Heart right ventricle (tissue), 16 donors: ENCODE results near the gene ZBTB7C. TPM values are rescaled to one million over a fixed set of nuclear protein-coding genes. Genes with fewer than 3 reads are reported as not detected.

Experiments used
- ATAC-seq, 8 donors: fragments of 200-7000 bp; cut with Tn5 transposase; one replicate each; pipeline ENCODE4 v1.9.1; 2020; ENCODE audit warnings: mild to moderate bottlenecking in 8 of 8, moderate library complexity in 8 of 8, moderate number of reproducible peaks in 1 of 8
- DNase-seq, 2 donors: peaks; one replicate each; pipeline ENCODE4 v3.0.0-alpha.2; 2020
- H3K27ac ChIP-seq, 10 donors: fragments of 200-600 bp; sonication (generic) in 2 of 10; one replicate each; pipeline versions ENCODE4 v1.5.0 to v1.8.0; 2020 to 2022; ENCODE audit warnings: mild to moderate bottlenecking in 3 of 10
- H3K27me3 ChIP-seq, 7 donors: fragments of 200-600 bp; one replicate each; pipeline ENCODE4 v1.8.0; 2021 to 2022; ENCODE audit warnings: mild to moderate bottlenecking in 2 of 7
- H3K36me3 ChIP-seq, 9 donors: fragments of 200-600 bp; sonication (generic) in 1 of 9; one replicate each; pipeline versions ENCODE4 v1.5.0 to v1.8.0; 2020 to 2022; ENCODE audit warnings: mild to moderate bottlenecking in 2 of 9
- H3K4me1 ChIP-seq, 9 donors: fragments of 200-600 bp; sonication (generic) in 1 of 9; one replicate each; pipeline versions ENCODE4 v1.5.0 to v1.8.0; 2020 to 2022; ENCODE audit warnings: mild to moderate bottlenecking in 4 of 9
- H3K4me3 ChIP-seq, 10 donors: fragments of 200-600 bp; sonication (generic) in 2 of 10; one replicate each; pipeline versions ENCODE4 v1.5.0 to v1.8.0; 2020 to 2022; ENCODE audit warnings: mild to moderate bottlenecking in 7 of 10, moderate library complexity in 2 of 10
- H3K9me3 ChIP-seq, 11 donors: fragments of 200-600 bp in 10 of 11; sonication (generic) in 2 of 11; one replicate each; pipeline versions ENCODE4 v1.5.0 to v1.8.0; 2013 to 2022; ENCODE audit warnings: mild to moderate bottlenecking in 2 of 11, control low read depth in 1 of 11, moderate library complexity in 1 of 11
- WGBS, 2 donors: extraction: QIAGEN DNeasy Blood & Tissue Kit; methylation state at CpG; one replicate each; pipeline ENCODE4 v1.1.7; 2013; ENCODE audit warnings: inconsistent platforms in 1 of 2; 5-methylcytosine and 5-hydroxymethylcytosine counted together
- intact Hi-C, 10 donors: fragments of 100-400 bp; cut with DNase I; formaldehyde crosslinking; loops; one replicate each; pipeline versions ENCODE4 v1.11.1 to v1.14.2; 2022
- polyA plus RNA-seq, 2 donors: library from polyadenylated mRNA; stranded (reverse); fragments of 200-250 nt; gene quantifications; one replicate each; pipeline ENCODE4 v1.2.3, GENCODE V29; 2013
- total RNA-seq, 10 donors: library from RNA; stranded (reverse); fragmentation: NEBNext Ultra II Directional in 3 of 10; extraction: Animal tissue kit (Norgen Biotek cat#: 25700) in 3 of 10; gene quantifications; one replicate each; pipeline versions ENCODE4 v1.2.1 to v1.2.4, GENCODE V29; 2021 to 2023
- TF ChIP-seq, protein P1 (sequence below), 9 donors: fragments of 200-600 bp; sonication (generic) in 2 of 9; IDR thresholded peaks; one replicate each; pipeline versions ENCODE4 v1.5.0 to v1.8.0; 2021 to 2022; ENCODE audit warnings: antibody characterized with exemption in 9 of 9, mild to moderate bottlenecking in 5 of 9, moderate library complexity in 1 of 9
- donor health status: Arrhythmogenic right ventricular cardiomyopathy.
- donor health status: ischemic (EF 13 %, LVEDD 7.1; RV severe dilation, severe dysfunction).
- donor health status: healthy with polysubstance abuse.
- donor health status: DM: no; HTN: yes; CAD: no.
- donor health status: DM: no; HTN: no; CAD: no.
- donor health status: ischemic (EF 25% LVEDD 6.9; RV normal size, moderate dysfunction).
- donor health status: ischemic (EF 25% LVEDD 5.7; RV mildly dilated, moderate dysfunction).
- donor health status: healthy.
- donor health status: DM: yes; HTN: yes; CAD: no.
- donor health status: Ischemic cardiomyopathy.
- donor health status: ischemic (EF 35%, LVEDD 5.7; RV mildly dilated, moderate dysfunction).
- donor health status: nonischemic (EF 11% LVEDD 7.7; RV severe dilation, severe dysfunction).
- donor health status: DM: yes; HTN: yes; CAD: no.
- donor health status: PGD.
- donor health status: ischemic (EF 29% LVEDD 5.4; RV normal size, mild dysfunction).
- donor health status: nonischemic (EF 23%, LVEDD 6.1; RV moderate dilation, normal function).

ZBTB7C gene
- total and polyA plus RNA-seq, 12 donors = 0.49 to 6.3 (median 1.5) TPM

DNA sequence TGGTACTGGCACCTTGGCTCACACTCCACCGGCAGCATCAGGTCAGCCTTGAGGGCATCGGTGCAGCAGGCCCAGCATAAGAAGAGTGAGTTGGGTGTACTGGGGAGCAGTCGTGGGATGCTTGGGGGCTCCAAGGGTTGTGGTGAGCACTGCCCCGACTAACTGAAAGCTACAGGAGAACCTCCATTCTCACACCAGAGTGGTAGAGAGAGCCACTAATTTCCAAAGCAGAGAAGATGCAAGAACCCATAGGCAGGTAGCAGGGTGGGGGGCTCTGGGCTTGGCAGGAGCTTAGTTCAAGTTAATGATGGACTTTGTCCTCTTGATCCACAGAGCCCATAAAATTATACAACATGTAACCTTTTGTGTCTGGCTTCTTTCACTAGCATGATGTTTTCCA lies 330.7 kb downstream of the ZBTB7C start:
- no peak overlapping the region for H3K27ac ChIP-seq
- no peaks in the 10 kb centered on the region for H3K9me3 ChIP-seq
- no peak overlapping the region for H3K4me3 ChIP-seq
- H3K27me3 ChIP-seq = no peaks in the 10 kb centered on the region
- ATAC-seq (no peak), DNase-seq (no peak)
- WGBS, 2 donors = 97 to 99% methylated on average over 4 of the region's 4 CpGs
- TF ChIP-seq, protein P1, sequence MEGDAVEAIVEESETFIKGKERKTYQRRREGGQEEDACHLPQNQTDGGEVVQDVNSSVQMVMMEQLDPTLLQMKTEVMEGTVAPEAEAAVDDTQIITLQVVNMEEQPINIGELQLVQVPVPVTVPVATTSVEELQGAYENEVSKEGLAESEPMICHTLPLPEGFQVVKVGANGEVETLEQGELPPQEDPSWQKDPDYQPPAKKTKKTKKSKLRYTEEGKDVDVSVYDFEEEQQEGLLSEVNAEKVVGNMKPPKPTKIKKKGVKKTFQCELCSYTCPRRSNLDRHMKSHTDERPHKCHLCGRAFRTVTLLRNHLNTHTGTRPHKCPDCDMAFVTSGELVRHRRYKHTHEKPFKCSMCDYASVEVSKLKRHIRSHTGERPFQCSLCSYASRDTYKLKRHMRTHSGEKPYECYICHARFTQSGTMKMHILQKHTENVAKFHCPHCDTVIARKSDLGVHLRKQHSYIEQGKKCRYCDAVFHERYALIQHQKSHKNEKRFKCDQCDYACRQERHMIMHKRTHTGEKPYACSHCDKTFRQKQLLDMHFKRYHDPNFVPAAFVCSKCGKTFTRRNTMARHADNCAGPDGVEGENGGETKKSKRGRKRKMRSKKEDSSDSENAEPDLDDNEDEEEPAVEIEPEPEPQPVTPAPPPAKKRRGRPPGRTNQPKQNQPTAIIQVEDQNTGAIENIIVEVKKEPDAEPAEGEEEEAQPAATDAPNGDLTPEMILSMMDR (IDR thresholded peaks at IDR 0.05) = no peak
- H3K4me1 ChIP-seq = peaks cover 0 to 29% (median 5%) of the 10 kb centered on the region in 9 donors
- H3K36me3 ChIP-seq = no peaks in the 10 kb centered on the region
- intact Hi-C loops = no loop called here

DNA sequence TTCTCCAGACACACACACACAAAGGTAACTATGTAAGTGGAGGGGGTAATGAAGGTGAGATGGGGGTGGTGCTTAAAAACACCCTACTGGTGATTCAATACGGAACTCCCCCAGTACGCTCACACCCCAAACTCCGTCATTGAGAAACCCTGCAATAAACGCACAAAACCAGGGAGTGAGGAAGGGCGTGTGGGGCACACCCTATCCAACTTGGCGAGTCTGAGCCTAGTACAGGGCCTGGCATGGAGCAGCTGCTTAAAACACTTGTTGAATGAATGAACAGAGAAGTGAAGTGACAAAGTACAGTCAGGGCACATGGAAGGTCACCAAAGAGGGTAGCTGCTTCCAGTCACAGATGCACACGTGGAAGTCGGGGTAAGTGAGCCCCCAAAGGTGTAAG lies 331.9 kb downstream of the ZBTB7C start:
- intact Hi-C loops = no loop called here

DNA sequence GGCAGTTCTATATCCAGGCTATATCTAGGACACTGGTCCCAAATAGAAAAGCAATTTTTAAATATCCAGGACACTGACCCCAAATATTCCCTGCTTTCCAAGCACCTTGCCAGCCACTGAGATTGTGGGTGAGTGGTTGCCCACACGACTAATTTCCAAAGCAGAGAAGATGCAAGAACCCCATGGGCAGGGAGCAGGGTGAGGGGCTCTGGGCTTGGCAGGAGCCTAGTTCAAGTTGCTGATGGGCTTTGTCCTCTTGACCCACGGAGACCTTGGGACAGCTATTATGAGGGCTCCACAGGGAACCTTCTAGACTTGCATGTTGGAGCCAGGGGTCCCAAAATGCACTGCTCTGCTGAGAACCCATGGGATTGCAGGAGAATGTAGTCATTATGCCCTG lies 332.7 kb downstream of the ZBTB7C start:
- ATAC-seq = no peak
- no peak overlapping the region for H3K27ac ChIP-seq
- intact Hi-C loops = no loop called here
- WGBS, 2 donors = 78 to 83% methylated on average over 2 of the region's 2 CpGs
- peaks cover 0 to 48% (median 13%) of the 10 kb centered on the region in 9 donors for H3K4me1 ChIP-seq
- H3K9me3 ChIP-seq = no peaks in the 10 kb centered on the region
- no peaks in the 10 kb centered on the region for H3K36me3 ChIP-seq
- no peak for DNase-seq
- H3K27me3 ChIP-seq = no peaks in the 10 kb centered on the region
- H3K4me3 ChIP-seq = no peak overlapping the region
- TF ChIP-seq, protein P1 (IDR thresholded peaks at IDR 0.05) = no peak

More for the DNA sequence above, 331.9 kb downstream of the ZBTB7C start:
- TF ChIP-seq, protein P1 (IDR thresholded peaks at IDR 0.05) = no peak
- 85 to 88% methylated on average over 8 of the region's 8 CpGs for WGBS, 2 donors
- no peak for DNase-seq
- Histone ChIP-seq H3K4me3 (no peak overlapping the region), H3K27ac (no peak overlapping the region), H3K27me3 (no peaks in the 10 kb centered on the region), H3K4me1 (peaks cover 0 to 41% (median 11%) of the 10 kb centered on the region in 9 donors), H3K36me3 (no peaks in the 10 kb centered on the region), H3K9me3 (no peaks in the 10 kb centered on the region)
- ATAC-seq = no peak

DNA sequence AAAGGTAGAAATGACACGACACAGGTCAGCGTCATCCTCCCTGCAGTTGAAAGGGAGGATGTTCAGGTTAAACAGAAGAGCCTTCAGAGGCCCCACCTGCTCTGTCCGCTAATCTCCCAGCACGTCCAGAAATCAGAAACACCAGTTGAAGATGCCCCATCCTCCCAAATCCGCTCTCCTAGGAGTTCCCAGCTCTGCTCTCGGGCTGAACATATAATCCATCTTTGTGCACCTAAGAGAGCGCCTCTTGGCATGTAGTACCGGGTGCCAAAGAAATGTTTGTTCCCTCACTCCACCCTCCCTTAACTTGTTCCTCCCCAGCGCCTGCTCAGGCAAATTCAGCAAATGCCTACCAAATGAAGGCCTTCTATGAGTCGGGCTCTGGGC lies 333.5 kb downstream of the ZBTB7C start:
- no peak for ATAC-seq
- WGBS, 2 donors = 93 to 95% methylated on average over 10 of the region's 10 CpGs
- TF ChIP-seq, protein P1 (IDR thresholded peaks at IDR 0.05) = no peak
- intact Hi-C loops = no loop called here
- Histone ChIP-seq H3K36me3 (no peaks in the 10 kb centered on the region), H3K27me3 (no peaks in the 10 kb centered on the region), H3K27ac (no peak overlapping the region), H3K9me3 (no peaks in the 10 kb centered on the region), H3K4me3 (no peak overlapping the region), H3K4me1 (peaks cover 0 to 48% (median 13%) of the 10 kb centered on the region in 9 donors)
- DNase-seq = no peak
